Limb (tissue), 2 donors: ENCODE measurements around the gene FAM199X.

ENCODE experiments used
- DNase-seq, 2 donors: peaks; one replicate each; pipeline ENCODE4 v3.0.0-alpha.2; 2016; ENCODE audit errors: extremely low spot score in 2 of 2

Gene FAM199X

DNA sequence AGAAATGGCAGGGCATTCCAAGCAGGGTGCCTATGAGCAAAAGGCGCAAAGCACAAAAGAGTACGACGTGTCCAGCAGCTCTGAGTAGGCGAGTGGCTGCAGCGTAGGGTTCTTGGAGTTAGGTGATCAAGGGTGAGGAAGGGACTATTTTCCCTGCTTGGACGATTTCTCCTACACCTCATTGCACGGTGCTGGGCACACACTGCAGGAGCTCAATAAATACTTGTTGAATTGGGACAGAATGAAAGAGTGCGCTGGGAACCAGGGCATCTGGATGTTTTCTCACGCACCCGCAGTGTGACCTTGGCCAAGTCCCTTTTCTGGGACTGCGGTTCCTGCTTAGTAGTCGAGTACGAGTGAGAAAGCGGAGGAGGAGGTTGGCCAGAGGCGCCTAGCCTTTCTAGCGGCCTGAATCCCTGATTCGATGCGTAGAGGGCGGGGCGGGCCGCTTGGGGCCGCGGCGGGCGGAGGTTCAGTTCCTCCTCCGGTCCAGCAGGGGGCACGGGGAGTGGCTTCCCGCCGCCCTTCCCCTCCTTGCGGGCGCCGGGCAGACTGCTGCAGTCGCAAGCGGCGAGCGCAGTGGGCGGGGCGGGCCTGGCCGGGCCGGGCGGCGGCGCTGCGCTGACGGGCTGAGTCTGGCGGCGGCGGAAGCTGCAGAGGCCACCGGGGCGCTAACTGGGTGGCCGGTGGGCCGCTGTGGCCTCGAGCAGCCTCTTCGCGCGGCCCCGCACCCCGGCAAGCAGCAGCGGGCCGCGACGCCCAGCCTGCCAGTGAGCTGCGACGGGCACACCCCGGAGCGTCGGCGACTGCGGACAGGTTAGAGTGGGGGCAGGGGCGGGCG, at the start of gene FAM199X:
Gene FAM199X (plus strand): TSS at position 560 of the 841 bp plus-strand sequence. CDS start 333 bp downstream, outside the sequence.
- peak; percentile 78 to 88 for DNase-seq

DNA sequence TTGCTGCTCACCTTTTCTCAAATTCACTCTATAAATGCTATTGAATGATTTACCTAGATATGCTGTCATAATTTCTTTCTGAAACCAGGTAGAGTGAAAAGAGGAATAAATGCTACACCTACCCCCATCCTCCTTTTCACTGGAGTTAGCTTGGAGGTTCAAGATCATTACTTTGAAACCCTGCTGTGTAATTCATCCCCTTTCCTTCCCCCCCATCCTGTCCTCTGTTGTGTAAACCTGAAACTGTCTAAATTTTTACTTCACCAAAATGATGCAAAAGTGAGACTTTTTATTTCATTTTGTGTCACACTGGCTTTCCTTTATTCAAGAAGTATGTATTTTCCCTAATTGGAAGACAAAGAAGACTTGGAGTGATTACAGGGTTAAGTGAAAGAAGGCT, 48.5 kb upstream of the FAM199X start:
- no peak for DNase-seq

DNA sequence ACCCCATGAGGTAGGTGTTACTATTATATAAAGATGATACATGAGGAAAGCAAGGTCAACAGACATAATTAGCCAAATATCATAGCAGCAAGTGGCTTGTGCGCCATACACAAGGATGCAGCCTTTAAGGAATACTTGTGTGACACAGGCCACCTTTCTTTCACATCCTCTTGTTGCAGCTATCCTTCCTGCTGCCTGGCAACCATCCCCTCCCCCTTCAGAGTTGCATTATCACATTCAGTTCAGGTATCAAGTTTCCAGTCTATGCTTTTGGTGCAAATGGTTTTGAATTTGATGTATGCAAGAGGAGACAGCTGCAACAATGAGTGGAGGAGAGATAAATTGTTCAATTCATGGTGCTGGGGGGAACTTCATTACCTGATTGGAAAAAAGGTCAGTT, 47.5 kb upstream of the FAM199X start:
- no peak for DNase-seq

- no peak for DNase-seq
Observed at GRCh38 chrX:104122829-104123228, 43.4 kb upstream of the FAM199X start.

GRCh38 chrX:104126856-104127255, 39.4 kb upstream of the FAM199X start:
- no peak for DNase-seq

- DNase-seq = no peak
Observed at GRCh38 chrX:104130808-104131207, 35.4 kb upstream of the FAM199X start.

DNA sequence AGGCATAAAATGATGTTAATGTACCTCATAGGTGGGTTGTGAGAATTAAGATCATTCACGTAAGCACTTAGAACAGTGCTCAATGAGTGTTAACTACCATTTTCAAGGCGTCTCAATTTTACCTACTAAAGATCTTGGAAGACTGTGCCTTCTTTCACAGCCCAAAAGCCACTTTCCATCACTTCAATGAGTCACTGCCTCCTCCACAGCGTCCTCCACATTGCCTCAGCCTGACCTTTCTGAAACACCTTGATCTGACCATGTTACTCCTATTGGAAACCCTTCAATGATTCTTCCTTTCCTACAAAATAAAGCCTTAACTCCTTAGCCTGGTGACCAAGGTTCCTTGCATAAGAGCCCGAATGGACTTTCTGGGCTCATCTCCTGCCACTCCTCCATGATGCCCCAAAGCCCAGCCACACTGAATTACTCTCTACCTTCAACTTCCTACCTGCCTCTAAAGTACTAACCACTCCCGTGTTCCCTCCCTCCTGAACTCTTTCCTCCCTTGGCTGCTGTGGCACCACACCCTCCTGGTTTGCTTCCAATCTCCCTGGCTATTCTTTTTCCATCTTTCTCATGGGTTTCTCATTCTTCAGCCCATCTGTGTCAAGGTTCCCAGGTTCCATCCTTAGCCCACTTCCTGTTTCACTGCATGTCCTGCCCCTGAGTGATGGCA, 31.5 kb upstream of the FAM199X start:
- no peak for DNase-seq

DNA sequence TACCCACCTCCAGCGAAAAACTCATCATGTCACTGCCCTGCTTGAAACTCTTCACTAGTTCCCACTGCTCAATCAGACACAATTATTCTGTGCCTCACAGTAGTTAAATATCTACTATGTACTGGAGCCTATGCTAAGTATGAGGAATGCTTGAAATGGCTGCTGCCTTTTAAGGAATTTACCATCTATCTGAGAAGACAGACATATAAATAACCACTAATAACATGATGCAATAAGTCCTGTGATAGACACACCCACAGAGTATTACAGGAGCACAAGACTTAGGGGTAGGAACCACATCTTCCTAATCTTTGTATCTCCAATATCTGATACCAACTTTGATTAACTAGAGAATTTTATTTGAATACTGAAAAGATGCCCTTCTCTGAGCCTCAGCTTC, 30.6 kb upstream of the FAM199X start:
- DNase-seq = no peak

GRCh38 chrX:104136241-104137019, 29.8 kb upstream of the FAM199X start:
- DNase-seq = peak; percentile 74 to 80

DNA sequence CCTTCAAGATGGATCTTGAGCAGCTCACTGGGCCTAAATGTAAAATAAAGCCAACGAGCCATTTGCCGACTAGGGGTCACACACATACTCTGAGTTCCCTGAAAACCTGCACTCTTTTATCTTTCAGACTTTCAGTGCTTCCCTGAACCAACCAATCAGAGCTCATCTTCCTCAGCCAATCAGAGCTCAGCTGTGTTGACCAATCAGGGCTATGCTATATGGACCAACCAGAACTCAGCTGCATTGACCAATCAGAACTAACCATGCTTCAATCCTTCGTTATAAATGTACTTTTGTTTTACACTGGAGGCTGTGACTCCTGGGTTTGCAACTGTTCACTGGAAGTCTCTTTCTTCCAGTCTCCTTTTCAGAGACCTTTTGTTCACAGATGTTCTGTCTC, 28.8 kb upstream of the FAM199X start:
- DNase-seq = no peak

GRCh38 chrX:104141087-104141760, 25.0 kb upstream of the FAM199X start:
- DNase-seq = no peak

GRCh38 chrX:104151037-104151436, 15.2 kb upstream of the FAM199X start:
- no peak for DNase-seq

DNA sequence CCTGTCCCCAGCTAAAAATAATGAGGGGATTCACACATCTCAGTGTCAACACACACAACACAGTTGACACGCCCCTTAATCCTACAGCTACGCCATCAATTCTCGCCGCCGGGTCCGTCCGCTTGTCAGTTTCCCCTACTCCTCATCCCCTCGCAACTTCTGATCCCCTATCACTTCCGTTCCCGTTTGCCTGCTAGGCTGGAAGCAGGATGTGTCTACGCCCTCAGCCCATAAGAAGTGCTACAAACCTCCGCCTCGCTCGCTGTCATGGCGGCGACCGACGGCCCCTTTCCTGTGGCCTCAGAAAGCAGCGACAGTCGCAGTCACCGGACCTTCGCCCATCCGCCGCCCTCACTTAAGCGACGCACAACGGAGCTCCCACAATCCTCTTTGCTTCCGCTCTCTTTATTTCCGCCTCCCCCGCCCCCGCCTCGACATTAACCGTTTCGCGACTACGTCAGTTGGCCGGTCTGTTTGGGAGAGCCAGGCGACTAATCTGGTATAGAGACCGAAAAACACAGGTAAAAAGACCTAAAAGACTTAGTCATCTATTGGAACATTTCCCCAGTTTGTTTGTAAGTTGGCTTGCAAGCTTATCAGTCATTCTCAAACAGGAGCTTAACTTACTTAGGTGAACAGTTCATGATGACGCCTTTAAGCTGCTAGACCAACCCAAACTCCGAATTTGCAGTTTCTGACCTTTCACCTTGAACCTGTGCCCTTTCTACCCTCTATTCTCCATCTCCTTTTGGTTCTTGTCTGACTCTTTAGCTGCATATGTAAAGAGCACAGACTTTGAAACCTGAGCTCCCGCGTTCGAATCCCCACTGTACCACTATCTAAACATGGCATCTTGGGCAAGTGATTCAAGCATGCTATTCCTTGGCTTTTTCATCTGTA, 9.4 kb upstream of the FAM199X start, which contains the start of gene SLC25A53:
Gene SLC25A53 (minus strand): TSS at position 380 of the 900 bp plus-strand sequence. CDS start 51,752 bp downstream, outside the sequence.
- DNase-seq = peak; percentile 80 to 86

DNA sequence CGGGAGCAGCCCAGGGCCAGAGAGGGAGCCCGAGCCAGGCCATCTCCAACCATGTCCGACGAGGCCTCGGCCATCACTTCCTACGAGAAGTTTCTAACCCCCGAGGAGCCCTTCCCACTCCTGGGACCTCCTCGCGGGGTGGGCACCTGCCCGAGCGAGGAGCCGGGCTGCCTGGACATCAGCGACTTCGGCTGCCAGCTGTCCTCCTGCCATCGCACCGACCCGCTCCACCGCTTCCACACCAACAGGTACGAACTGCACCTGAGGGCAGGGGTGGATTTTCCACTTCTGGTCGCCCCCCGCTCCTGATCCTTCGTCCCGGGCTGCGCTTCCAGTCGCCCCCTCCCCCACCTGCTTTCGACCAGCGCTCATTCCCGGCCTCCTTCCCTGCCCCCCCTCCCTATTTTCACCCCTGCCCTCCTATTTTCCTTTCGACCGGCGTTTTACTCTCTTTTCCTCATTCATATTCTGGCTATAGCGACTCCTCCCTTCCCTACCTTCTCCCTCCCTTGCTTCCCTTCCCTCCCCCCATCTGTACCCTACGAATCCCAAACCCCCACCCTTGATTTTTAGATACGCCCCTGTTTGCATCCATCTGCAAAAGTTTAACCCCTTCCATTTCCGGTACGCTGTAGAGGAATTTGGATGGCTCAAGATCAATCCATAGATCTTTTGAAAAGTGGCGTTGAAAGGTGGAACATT, 633 bp downstream of the FAM199X start:
- DNase-seq = peak in 1 of 2 donors; percentile 2

- DNase-seq = no peak
Observed at GRCh38 chrX:104168127-104168526, 1.9 kb downstream of the FAM199X start.

DNA sequence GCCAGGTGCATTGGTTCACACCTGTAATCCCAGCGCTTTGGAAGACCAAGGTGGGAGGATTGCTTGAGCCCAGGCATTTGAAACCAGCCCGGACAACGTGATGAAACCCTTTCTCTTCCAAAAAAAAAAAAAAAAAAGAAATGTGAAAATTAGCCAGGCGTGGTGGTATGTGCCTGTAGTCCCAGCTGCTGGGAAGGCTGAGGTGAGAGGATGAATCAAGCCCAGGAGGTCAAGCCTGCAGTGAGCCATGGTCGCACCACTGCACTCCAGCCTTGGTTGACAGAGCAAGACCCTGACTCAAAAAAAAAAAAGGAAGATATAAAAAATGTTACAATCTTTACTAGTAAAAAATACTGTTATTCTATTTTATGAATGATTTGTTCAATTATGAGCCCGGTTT, 5.9 kb downstream of the FAM199X start:
- no peak for DNase-seq

- no peak for DNase-seq
Observed at GRCh38 chrX:104172788-104173187, 6.5 kb downstream of the FAM199X start.

GRCh38 chrX:104173841-104174240, 7.6 kb downstream of the FAM199X start:
- no peak for DNase-seq

DNA sequence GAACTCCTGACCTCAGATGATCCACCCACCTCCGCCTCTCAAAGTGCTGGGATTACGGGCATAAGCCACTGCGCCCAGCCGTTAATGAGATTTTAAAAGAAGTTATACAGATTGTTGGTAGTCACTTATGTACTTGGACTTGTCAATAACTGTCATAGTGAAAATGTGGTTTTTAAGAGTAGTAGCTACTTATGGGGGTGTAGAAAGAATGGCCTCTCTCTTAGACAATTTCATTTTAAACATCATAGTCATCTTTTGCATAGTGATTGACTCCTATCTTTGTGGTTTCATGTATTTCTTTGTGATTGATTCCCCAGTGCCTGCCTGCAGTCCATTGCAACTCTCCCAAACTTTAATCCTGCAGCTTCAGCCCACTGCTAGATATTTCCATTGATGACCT, 17.4 kb downstream of the FAM199X start:
- DNase-seq = no peak

DNA sequence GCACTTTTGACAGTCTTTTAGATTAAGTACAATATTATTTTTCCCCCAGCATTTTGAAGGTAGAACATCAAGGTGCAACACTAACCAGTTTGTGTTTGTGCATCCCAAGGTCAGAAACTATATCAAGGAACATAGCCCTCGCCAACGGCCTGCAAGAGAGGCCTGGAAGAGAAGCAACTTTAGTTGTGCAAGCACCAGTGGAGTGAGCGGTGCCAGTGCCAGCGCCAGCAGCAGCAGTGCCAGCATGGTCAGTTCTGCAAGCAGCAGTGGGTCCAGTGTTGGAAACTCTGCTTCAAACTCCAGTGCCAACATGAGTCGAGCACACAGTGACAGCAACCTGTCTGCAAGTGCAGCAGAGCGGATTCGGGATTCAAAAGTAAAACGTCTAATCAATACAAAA, 21.7 kb downstream of the FAM199X start:
- no peak for DNase-seq
